Measurements from ENCODE around the gene DDX41. TPM values are rescaled to one million over a fixed set of nuclear protein-coding genes. Genes with fewer than 3 reads are reported as not detected.

The DDX41 gene
- total and polyA plus RNA-seq, 5 experiments from 2014 or later = 29.0 to 86.4 (median 54.4) TPM

- Mint-ChIP-seq H3K9me3 (no peaks in the 10 kb centered on the region), H3K27me3 (no peaks in the 10 kb centered on the region), H3K27ac (peak overlapping the region in 1 of 10 donors; percentile 48)
These were observed 33.4 kb upstream of the DDX41 start for GRCh38 chr5:177550122-177550521.

DNA sequence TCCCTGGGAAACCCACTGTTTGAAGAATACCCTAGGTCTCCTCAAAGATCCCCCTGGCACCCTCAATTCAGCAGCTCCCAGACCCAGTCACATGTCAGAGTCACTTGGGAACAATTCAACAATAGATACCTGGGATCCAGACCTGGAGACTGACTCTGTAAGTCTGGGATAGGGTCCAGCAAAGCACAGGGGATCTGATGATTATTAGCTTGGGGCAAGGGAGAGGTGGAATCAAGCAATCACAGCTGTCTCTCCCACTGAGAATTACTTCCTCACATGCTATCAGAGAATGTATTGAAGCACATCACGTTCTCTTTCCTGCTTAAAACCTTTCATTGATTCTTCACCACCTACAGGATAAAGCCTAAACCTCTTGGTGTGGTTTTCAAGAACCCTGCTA is 31.7 kb upstream of the DDX41 start:
- Mint-ChIP-seq H3K9me3 (no peaks in the 10 kb centered on the region), H3K27me3 (no peaks in the 10 kb centered on the region), H3K4me1 (peaks cover 20 to 58% (median 50%) of the 10 kb centered on the region in 4 donors), H3K27ac (peak overlapping the region in 1 of 10 donors; percentile 40), H3K36me3 (peaks cover 0 to 40% (median 6%) of the 10 kb centered on the region in 3 donors), H3K4me3 (no peak overlapping the region)
- no peak for ATAC-seq
- DNase-seq = no peak
- POLR2A ChIA-PET = interaction anchor here (0.6 kb wide), 1 partner anchor 39 kb away, joined by 3 read pairs; no protein-coding TSS in a partner anchor

More at GRCh38 chr5:177550122-177550521, 33.4 kb upstream of the DDX41 start:
- POLR2A ChIA-PET = no interaction called here
- DNase-seq = no peak
- Mint-ChIP-seq H3K4me1 (peaks cover 25 to 60% (median 53%) of the 10 kb centered on the region in 4 donors), H3K36me3 (peaks cover 0 to 37% (median 6%) of the 10 kb centered on the region in 3 donors), H3K4me3 (peak overlapping the region in 1 of 10 donors; percentile 25)
- ATAC-seq = no peak

DNA sequence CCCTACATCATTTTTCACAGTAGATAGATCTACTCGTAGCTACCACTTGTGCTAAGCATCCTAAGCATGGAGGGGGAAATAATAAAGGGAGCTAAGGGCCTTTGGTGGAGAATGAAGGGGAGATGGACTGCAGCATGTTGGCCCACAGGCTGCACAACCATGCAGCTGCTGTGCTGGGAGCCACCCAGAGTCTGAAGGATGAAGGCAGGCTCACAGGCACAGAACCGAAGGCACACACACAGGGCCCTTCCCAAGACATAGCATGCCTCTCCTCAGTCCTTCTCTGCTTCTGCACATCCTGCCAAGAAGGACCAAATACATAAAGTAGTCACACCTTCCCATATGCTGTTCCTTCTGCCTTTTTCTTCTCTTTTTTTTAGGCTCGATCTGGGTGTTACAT is 31.0 kb upstream of the DDX41 start:
- POLR2A ChIA-PET = no interaction called here
- peaks cover 16 to 51% (median 43%) of the 10 kb centered on the region in 4 donors for H3K4me1 Mint-ChIP-seq
- ATAC-seq = no peak

DNA sequence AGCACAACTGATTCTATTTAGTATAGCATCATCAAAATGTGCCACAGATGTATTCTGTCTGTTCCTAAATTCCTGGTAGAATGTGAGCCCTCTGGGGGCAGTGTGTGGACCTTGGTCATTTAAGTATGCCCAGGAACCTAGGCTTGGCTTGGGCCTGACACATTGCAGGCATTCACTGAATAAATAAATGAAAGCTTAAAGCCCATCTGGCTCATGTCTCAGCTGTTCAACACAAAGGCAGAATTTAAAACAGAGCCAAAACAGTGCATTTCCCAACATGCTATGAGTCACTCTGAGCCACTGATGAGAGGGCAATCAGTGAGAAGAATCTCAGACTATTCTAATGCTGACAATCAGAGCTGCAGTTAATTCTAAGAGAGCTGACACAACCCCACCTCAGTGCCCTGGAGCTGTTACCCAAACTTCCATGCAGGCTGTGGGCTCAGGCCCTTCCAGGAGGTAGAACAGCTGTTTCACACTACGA is 29.5 kb upstream of the DDX41 start:
- peaks cover 0 to 39% (median 3%) of the 10 kb centered on the region in 3 donors for H3K36me3 Mint-ChIP-seq
- ATAC-seq (no peak), DNase-seq (no peak)
- H3K9me3 Mint-ChIP-seq = no peaks in the 10 kb centered on the region
- POLR2A ChIA-PET = no interaction called here
- no peak overlapping the region for H3K4me3 Mint-ChIP-seq
- H3K27ac Mint-ChIP-seq = peak overlapping the region in 1 of 10 donors; percentile 13
- H3K4me1 Mint-ChIP-seq = peaks cover 17 to 40% (median 36%) of the 10 kb centered on the region in 4 donors
- H3K27me3 Mint-ChIP-seq = no peaks in the 10 kb centered on the region

More for the DNA sequence above, 31.0 kb upstream of the DDX41 start:
- H3K27ac Mint-ChIP-seq = peak overlapping the region in 2 of 10 donors; percentile 25 to 35
- H3K27me3 Mint-ChIP-seq = no peaks in the 10 kb centered on the region
- H3K9me3 Mint-ChIP-seq = no peaks in the 10 kb centered on the region
- peaks cover 0 to 41% (median 6%) of the 10 kb centered on the region in 3 donors for H3K36me3 Mint-ChIP-seq
- no peak overlapping the region for H3K4me3 Mint-ChIP-seq
- DNase-seq = no peak

- Mint-ChIP-seq H3K4me3 (no peak overlapping the region), H3K9me3 (no peaks in the 10 kb centered on the region), H3K4me1 (peaks cover 17 to 40% (median 36%) of the 10 kb centered on the region in 4 donors), H3K36me3 (peaks cover 0 to 37% (median 3%) of the 10 kb centered on the region in 3 donors), H3K27ac (peak overlapping the region in 2 of 10 donors; percentile 13 to 29), H3K27me3 (no peaks in the 10 kb centered on the region)
- DNase-seq (no peak), ATAC-seq (no peak)
- POLR2A ChIA-PET = interaction anchor here (0.7 kb wide), 1 partner anchor 74 kb away, joined by 5 read pairs; no protein-coding TSS in a partner anchor
These were observed 28.9 kb upstream of the DDX41 start for GRCh38 chr5:177545487-177546257.

DNA sequence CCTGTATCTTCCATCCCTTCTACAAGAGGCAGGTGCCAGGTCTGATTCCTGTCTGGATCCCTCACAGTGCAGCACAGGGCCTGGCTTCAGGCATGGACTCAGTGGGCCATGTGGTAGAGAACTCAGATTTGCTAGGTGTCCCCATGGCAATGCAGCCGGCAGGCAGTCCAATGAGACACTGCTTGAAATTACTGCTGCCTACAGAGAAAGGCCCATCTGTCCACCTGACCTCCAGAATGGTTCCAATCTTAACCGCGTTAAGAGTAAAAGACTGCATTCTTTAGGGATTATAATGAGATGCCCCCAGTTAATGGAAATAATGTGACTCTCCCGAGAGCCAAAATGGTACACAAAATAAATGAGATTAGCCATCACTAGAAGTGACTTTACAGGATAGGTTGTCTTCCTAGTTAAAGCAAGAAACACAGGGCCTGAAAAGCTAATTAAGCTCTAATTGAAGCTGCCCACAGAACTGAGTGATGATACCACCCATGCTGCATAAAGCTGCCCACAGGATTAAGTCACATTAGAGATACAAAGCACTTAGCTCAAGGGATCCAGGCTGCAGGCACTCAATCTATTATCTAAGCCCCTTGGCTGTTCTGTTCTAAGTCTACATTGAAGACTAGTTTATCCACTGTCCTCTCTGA is 26.2 kb upstream of the DDX41 start:
- H3K4me3 Mint-ChIP-seq = no peak overlapping the region
- DNase-seq (no peak), ATAC-seq (no peak)
- POLR2A ChIA-PET = no interaction called here
- peaks cover 19 to 28% (median 22%) of the 10 kb centered on the region in 4 donors for H3K4me1 Mint-ChIP-seq
- peak overlapping the region in 5 of 10 donors; percentile 13 to 49 (median 30) for H3K27ac Mint-ChIP-seq
- no peaks in the 10 kb centered on the region for H3K27me3 Mint-ChIP-seq
- peaks cover 0 to 45% (median 0%) of the 10 kb centered on the region in 3 donors for H3K36me3 Mint-ChIP-seq
- no peaks in the 10 kb centered on the region for H3K9me3 Mint-ChIP-seq

- POLR2A ChIA-PET = no interaction called here
- Mint-ChIP-seq H3K9me3 (no peaks in the 10 kb centered on the region), H3K36me3 (peaks cover 0 to 55% (median 0%) of the 10 kb centered on the region in 3 donors), H3K27me3 (no peaks in the 10 kb centered on the region), H3K27ac (peak overlapping the region in 1 of 10 donors; percentile 37), H3K4me1 (peaks cover 7 to 17% (median 10%) of the 10 kb centered on the region in 4 donors), H3K4me3 (no peak overlapping the region)
- DNase-seq (no peak), ATAC-seq (no peak)
These were observed 23.7 kb upstream of the DDX41 start for GRCh38 chr5:177540438-177540837.

DNA sequence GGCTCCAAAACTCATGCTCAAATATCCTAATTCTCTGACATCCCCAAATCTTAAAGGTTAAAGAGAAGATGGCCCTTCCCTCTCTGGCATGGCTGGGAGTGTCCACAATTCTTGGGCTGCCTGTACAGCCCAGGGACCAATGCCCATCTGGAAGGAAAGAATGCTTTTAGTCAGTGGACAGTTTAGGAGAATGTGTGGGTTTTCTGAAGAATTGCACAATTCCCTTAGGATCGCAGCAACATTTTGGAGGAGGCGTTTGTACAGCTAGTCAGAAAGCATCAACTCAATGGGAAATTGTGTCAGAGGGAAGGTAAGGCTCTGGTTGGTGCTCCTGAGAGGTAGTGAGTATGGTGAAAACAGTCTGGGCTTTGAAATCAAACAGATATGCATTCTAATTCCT is 22.6 kb upstream of the DDX41 start:
- H3K4me1 Mint-ChIP-seq = peaks cover 3 to 17% (median 9%) of the 10 kb centered on the region in 4 donors
- ATAC-seq = no peak
- peaks cover 0 to 59% (median 0%) of the 10 kb centered on the region in 3 donors for H3K36me3 Mint-ChIP-seq
- no peak for DNase-seq
- no peak overlapping the region for H3K4me3 Mint-ChIP-seq
- H3K27me3 Mint-ChIP-seq = no peaks in the 10 kb centered on the region
- POLR2A ChIA-PET = interaction anchor here (0.6 kb wide), 1 partner anchor 15 kb away, joined by 3 read pairs; no protein-coding TSS in a partner anchor
- H3K9me3 Mint-ChIP-seq = no peaks in the 10 kb centered on the region
- peak overlapping the region in 2 of 10 donors; percentile 19 to 25 for H3K27ac Mint-ChIP-seq

DNA sequence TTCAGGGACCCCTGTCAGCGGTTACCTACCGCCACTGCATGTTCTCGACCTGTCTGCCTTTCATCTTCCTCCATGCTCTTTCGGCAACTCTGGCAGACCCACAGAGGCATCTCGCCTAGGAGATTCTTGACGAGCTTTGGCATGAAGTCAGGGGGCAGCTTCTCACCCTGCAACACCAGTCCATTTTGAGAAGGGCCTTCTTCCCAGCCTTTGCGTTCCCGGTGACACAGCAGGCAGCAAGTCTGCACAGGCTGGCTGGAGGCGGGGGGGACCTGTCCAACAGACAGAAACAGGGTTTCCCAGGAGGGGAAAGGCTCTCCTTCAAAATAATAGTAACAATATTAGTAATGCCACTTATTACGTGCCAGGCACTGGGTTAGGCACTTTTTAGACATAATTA is 22.1 kb upstream of the DDX41 start:
- Mint-ChIP-seq H3K36me3 (peaks cover 0 to 60% (median 0%) of the 10 kb centered on the region in 3 donors), H3K4me3 (no peak overlapping the region)
- ATAC-seq = no peak

GRCh38 chr5:177537389-177538361 is 20.9 kb upstream of the DDX41 start:
- H3K4me1 Mint-ChIP-seq = peaks cover 0 to 16% (median 7%) of the 10 kb centered on the region in 4 donors
- H3K36me3 Mint-ChIP-seq = peaks cover 0 to 68% (median 0%) of the 10 kb centered on the region in 3 donors
- no peak overlapping the region for H3K4me3 Mint-ChIP-seq
- no peak for DNase-seq
- no peak for ATAC-seq
- H3K27me3 Mint-ChIP-seq = no peaks in the 10 kb centered on the region
- no peaks in the 10 kb centered on the region for H3K9me3 Mint-ChIP-seq
- peak overlapping the region in 4 of 10 donors; percentile 47 to 84 (median 63) for H3K27ac Mint-ChIP-seq
- POLR2A ChIA-PET = interaction anchor here (0.6 to 1.2 kb wide), 2 partner anchors 13 to 36 kb away, joined by 4 read pairs; no protein-coding TSS in a partner anchor

More for the DNA sequence above, 22.1 kb upstream of the DDX41 start:
- DNase-seq = no peak
- no peaks in the 10 kb centered on the region for H3K27me3 Mint-ChIP-seq
- H3K27ac Mint-ChIP-seq = peak overlapping the region in 2 of 10 donors; percentile 18 to 57
- POLR2A ChIA-PET = interaction anchor here (0.6 to 1.2 kb wide), 2 partner anchors 14 to 15 kb away, joined by 3 to 4 read pairs; no protein-coding TSS in a partner anchor
- peaks cover 0 to 17% (median 8%) of the 10 kb centered on the region in 4 donors for H3K4me1 Mint-ChIP-seq
- no peaks in the 10 kb centered on the region for H3K9me3 Mint-ChIP-seq

DNA sequence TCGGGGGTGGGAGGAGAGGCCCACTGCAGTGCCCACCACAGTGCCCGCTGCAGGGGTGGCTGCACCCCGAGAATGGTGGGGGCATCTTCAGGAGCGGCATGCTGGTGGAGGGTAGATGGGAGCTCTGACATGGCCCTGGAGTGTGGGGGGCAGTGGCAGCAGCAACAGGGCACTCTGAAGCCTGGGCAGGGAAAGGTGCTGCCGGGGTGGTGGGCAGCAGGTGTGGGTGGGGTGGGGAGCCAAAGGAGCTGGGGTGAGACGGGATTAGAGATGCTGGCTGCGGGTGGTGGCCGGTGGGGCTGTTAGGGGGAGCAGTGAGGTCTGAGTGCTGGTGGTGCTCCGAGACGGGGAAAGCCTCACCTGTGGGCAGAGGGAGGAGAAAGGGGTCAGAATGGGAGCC is 19.6 kb upstream of the DDX41 start:
- POLR2A ChIA-PET = no interaction called here
- Mint-ChIP-seq H3K27ac (peak overlapping the region in 2 of 10 donors; percentile 29 to 50), H3K4me1 (peaks cover 0 to 12% (median 5%) of the 10 kb centered on the region in 4 donors), H3K4me3 (no peak overlapping the region), H3K27me3 (no peaks in the 10 kb centered on the region), H3K9me3 (no peaks in the 10 kb centered on the region), H3K36me3 (peaks cover 0 to 66% (median 4%) of the 10 kb centered on the region in 3 donors)
- no peak for DNase-seq
- no peak for ATAC-seq

Measured in naive thymus-derived CD8-positive, alpha-beta T cell (primary cell).